SU-DHL-6 (cell line): Measurements from ENCODE around the gene ITPR1.

Experiments
- CTCF ChIP-seq: fragments of 200-600 bp; sonication (generic); IDR thresholded peaks from one replicate; pipeline ENCODE4 v1.5.1; 2017; ENCODE audit warnings: antibody characterized with exemption, mild to moderate bottlenecking, low read length, moderate library complexity; ENCODE audit not compliant: insufficient read depth, poor library complexity, severe bottlenecking
- EZH2phosphoT487 ChIP-seq: fragments of 200-600 bp; sonication (generic), shearing (Covaris generic); conservative IDR thresholded peaks from 2 replicates; pipeline ENCODE4 v1.6.1; 2018; ENCODE audit warnings: mild to moderate bottlenecking, antibody characterized with exemption, low read length, moderate library complexity, mixed read lengths

- TF ChIP-seq CTCF (no peak), EZH2phosphoT487 (no peak)
These were observed 401.9 kb downstream of the ITPR1 start for GRCh38 chr3:4894891-4895530.
